Bronchial epithelial cell (primary cell): ENCODE data around the gene RUFY4. TPM values are rescaled to one million over a fixed set of nuclear protein-coding genes. Genes with fewer than 3 reads are reported as not detected.

ENCODE experiments used
- DNase-seq: peaks from one replicate; pipeline ENCODE4 v3.0.0-alpha.2; 2010; ENCODE audit warnings: low read depth
- FAIRE-seq: peaks from 2 replicates; lab custom pipeline; 2011; peaks lifted over from hg19 to GRCh38; lab: Jason Lieb, UNC
- H3K27me3 ChIP-seq: 2 replicates; pipeline ENCODE4 v1.5.1; 2011; ENCODE audit warnings: low read length; ENCODE audit not compliant: control insufficient read depth, insufficient read depth
- H3K36me3 ChIP-seq: 2 replicates; pipeline ENCODE4 v1.5.1; 2011; ENCODE audit warnings: low read length; ENCODE audit not compliant: control insufficient read depth, insufficient read depth
- H3K4me3 ChIP-seq: 2 replicates; pipeline ENCODE4 v1.5.1; 2011; ENCODE audit warnings: mild to moderate bottlenecking, low read depth, low read length, control low read depth
- total RNA-seq: library from RNA; depleted of rRNA; stranded (reverse); fragments of >200 nt; gene quantifications from 2 replicates; pipeline ENCODE4 v1.2.1, GENCODE V29; 2014
- TF ChIP-seq, protein P1 (sequence below): IDR thresholded peaks from 2 replicates; pipeline ENCODE4 v1.5.1; 2011; ENCODE audit warnings: mild to moderate bottlenecking, moderate library complexity, low read length, control low read depth, inconsistent platforms; ENCODE audit not compliant: insufficient read depth, severe bottlenecking

The RUFY4 gene
- total RNA-seq, 1 donor from 2014 or later, result not detected

DNA sequence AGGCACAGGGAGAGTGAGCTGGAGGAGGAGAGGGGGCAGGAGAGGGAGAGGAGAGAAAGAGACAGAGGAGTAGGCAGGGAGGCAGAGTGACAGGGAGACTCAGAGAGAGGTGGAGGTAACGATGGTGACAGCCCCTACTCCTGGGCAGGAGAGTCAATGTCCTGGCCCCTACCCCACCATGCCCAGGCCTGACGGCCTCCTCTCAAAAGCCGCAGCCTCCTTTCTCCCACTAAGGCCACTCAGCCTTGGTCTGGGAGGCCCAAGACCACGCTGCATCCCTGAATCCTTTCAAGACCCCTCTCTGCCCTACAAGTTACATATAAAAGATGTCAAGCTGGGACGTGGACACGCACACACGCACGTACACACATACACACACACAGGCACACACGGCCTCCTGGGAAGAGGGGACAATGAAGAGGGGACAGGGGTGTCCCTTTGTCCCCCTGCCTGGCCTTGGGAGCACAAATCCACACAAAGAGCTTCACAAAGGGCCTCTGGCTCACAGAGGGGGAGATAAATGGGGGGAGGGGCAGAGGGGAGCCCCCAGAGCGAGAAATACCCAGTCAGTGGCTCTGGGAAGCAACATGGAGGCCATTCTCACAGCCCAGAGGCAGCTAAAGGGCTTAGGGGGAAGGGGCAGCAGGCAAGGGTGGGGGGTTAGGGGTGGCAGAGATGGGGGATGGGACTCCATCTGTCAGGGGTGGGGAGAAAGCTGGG, 46.8 kb upstream of the RUFY4 start:
- DNase-seq (no peak), FAIRE-seq (peak; percentile 52)
- H3K36me3 ChIP-seq, result no peaks in the 10 kb centered on the region
- H3K27me3 ChIP-seq, result no peaks in the 10 kb centered on the region
- TF ChIP-seq, protein P1, sequence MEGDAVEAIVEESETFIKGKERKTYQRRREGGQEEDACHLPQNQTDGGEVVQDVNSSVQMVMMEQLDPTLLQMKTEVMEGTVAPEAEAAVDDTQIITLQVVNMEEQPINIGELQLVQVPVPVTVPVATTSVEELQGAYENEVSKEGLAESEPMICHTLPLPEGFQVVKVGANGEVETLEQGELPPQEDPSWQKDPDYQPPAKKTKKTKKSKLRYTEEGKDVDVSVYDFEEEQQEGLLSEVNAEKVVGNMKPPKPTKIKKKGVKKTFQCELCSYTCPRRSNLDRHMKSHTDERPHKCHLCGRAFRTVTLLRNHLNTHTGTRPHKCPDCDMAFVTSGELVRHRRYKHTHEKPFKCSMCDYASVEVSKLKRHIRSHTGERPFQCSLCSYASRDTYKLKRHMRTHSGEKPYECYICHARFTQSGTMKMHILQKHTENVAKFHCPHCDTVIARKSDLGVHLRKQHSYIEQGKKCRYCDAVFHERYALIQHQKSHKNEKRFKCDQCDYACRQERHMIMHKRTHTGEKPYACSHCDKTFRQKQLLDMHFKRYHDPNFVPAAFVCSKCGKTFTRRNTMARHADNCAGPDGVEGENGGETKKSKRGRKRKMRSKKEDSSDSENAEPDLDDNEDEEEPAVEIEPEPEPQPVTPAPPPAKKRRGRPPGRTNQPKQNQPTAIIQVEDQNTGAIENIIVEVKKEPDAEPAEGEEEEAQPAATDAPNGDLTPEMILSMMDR, result no peak
- H3K4me3 ChIP-seq, result no peak overlapping the region

DNA sequence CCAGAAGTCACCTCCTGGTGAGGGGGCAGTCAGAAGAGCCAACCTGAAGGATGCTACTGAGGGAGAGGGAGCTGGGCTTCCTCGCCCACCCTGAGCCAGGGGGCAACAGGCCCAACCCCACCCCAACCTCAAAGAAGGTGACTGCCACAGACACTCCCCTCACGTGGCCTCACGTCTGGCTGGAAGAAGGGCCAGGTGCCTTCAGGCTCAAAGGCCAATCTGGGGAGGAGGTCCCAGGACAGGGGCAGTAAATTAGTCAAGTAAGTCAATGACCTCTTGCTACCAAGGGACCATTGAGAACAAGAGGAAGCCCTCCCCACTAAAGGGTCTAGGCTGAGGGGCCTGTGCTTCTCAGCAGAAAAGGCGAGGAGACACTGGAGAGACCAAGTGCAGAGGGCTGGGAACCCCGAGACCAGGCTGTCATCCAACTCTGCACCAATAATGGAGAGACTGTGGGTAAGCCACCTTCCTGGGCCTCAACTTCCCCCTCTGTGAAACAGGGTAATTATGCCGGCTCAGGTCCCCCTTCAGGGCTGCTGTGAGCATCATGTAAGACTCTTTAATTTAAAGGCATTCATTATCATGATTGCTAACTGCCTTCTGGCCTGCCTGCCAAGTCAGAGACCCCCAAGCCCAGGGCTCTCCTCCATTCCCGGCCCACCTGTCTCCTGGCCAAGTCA, 46.1 kb upstream of the RUFY4 start:
- TF ChIP-seq, protein P1, result no peak
- DNase-seq (no peak), FAIRE-seq (no peak)
- H3K4me3 ChIP-seq, result no peak overlapping the region
- H3K27me3 ChIP-seq, result no peaks in the 10 kb centered on the region
- H3K36me3 ChIP-seq, result no peaks in the 10 kb centered on the region

DNA sequence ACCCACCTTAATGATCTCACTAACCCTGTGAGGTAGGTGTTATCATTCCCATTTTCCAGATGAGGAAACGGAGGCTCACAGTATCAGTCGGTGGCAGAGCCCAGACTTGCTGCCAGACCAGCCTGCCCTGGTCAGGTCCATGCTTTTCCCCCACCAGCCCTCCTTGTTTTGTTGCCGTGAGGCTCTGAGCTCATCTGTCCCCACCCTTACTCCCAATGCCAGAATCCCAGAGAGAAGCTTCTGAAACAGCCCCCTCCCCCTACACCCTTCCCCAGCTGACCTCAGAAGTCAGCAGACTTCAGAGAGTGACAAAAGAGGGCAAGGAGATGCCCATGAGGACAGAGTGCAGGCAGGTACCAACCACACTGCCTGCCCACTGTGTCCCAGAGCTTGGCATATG, 45.4 kb upstream of the RUFY4 start:
- FAIRE-seq (peak; percentile 23), DNase-seq (no peak)
- TF ChIP-seq, protein P1, result no peak
- H3K36me3 ChIP-seq, result no peaks in the 10 kb centered on the region
- H3K4me3 ChIP-seq, result no peak overlapping the region
- no peaks in the 10 kb centered on the region for H3K27me3 ChIP-seq

DNA sequence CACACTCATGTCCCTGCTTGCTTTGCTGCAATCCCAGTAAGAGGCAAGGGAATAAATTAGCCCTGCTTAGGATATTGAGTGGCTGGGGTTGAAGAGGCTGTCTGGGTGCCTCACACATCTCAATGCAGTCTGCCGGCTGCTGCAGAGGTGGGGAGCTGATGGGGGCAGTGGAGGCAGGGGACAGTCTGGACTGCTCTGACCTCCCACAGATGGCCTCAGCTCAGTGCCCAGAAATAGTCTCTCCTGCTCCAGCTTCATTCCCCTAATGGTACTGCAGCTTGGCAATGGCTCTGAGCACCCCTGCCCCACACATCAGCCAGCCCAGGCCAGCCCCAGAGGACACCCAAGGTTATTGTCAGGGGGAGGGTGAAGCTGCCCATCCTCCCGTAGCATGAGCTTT, 44.7 kb upstream of the RUFY4 start:
- Histone ChIP-seq H3K27me3 (no peaks in the 10 kb centered on the region), H3K4me3 (no peak overlapping the region), H3K36me3 (no peaks in the 10 kb centered on the region)
- DNase-seq (no peak), FAIRE-seq (no peak)
- TF ChIP-seq, protein P1, result no peak

DNA sequence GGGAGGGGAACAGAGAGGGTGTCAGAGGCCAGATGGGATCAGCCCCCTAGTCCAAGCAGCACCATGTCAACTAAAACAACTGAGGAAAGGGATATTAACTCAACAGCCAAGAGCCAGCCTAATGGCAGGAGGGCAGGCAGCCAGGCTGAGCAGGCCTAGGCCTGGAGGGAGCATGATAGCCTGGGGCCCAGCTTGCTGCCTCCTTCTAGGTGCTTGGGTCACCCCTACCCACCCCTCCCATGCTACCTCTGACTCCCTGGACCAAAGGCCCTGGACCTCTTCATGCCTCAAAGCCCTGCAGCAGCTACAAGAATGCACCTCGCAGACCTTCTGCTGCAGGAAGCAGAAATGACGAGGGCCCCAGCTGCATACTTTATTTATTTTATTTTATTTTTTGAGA, 44.2 kb upstream of the RUFY4 start:
- Histone ChIP-seq H3K4me3 (no peak overlapping the region), H3K36me3 (no peaks in the 10 kb centered on the region), H3K27me3 (no peaks in the 10 kb centered on the region)
- TF ChIP-seq, protein P1, result no peak
- no peak for DNase-seq
- FAIRE-seq, result no peak
